ENCODE measurements around the gene FGGY.

The FGGY gene

GRCh38 chr1:59768792-59769735 lies 472.2 kb downstream of the FGGY start:
- in situ Hi-C loops (cut with MboI; ENCODE audit: low sequenced_read_pairs, unreplicated experiment), result loop anchor here (25.0 kb wide), 1 partner anchor 1257 kb away; no protein-coding TSS in a partner anchor
- TF ChIP-seq, protein P1, sequence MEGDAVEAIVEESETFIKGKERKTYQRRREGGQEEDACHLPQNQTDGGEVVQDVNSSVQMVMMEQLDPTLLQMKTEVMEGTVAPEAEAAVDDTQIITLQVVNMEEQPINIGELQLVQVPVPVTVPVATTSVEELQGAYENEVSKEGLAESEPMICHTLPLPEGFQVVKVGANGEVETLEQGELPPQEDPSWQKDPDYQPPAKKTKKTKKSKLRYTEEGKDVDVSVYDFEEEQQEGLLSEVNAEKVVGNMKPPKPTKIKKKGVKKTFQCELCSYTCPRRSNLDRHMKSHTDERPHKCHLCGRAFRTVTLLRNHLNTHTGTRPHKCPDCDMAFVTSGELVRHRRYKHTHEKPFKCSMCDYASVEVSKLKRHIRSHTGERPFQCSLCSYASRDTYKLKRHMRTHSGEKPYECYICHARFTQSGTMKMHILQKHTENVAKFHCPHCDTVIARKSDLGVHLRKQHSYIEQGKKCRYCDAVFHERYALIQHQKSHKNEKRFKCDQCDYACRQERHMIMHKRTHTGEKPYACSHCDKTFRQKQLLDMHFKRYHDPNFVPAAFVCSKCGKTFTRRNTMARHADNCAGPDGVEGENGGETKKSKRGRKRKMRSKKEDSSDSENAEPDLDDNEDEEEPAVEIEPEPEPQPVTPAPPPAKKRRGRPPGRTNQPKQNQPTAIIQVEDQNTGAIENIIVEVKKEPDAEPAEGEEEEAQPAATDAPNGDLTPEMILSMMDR (IDR thresholded peaks at IDR 0.05; ENCODE audit: borderline replicate concordance, control extremely low read depth, extremely low read depth, insufficient read depth, missing control alignments), result no peak
- no peak for DNase-seq (ENCODE audit: low spot score)

DNA sequence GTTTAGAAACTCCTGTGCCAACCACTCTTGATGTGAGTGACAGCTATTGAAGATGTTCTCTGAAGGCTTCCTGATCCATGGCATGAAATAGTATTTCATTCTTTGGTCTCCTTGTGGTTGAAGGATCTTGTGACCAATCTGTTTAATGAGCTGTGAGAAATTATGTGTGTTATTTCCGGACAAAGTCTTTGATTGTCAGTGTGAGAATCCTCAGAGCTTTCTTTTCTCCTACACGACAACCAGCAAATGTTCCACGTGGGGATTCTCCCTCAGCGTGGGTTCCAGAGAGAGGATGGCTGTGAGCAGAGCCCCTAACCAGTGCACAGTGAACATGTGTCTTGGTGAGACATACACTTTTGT lies 472.8 kb downstream of the FGGY start:
- TF ChIP-seq, protein P1 (IDR thresholded peaks at IDR 0.05; ENCODE audit: borderline replicate concordance, control extremely low read depth, extremely low read depth, insufficient read depth, missing control alignments), result no peak
- in situ Hi-C loops (cut with MboI; ENCODE audit: low sequenced_read_pairs, unreplicated experiment), result loop anchor here (25.0 kb wide), 1 partner anchor 1257 kb away; no protein-coding TSS in a partner anchor

DNA sequence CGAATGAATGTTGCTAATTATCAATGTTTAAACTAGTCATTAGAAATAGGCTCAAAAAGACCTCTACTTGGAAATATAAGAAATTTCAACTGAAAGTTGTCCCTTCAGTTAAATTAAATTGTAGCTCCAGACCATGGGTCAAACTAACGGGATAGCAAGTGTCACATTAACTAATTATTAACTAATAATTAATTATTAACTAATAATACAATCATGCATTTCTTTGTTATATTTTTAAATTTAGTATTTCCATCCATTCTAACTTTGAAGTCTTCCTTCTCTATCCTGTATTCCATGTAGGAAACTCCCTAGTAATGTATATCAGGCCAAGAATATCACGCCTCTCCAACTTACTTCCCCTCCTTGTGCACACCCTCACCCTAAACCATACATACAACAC lies 474.5 kb downstream of the FGGY start:
- DNase-seq (ENCODE audit: low spot score), result no peak
- in situ Hi-C loops (cut with MboI; ENCODE audit: low sequenced_read_pairs, unreplicated experiment), result loop anchor here (25.0 kb wide), 1 partner anchor 1259 kb away; no protein-coding TSS in a partner anchor
- TF ChIP-seq, protein P1 (IDR thresholded peaks at IDR 0.05; ENCODE audit: borderline replicate concordance, control extremely low read depth, extremely low read depth, insufficient read depth, missing control alignments), result no peak

More for the DNA sequence above, 472.8 kb downstream of the FGGY start:
- no peak for DNase-seq (ENCODE audit: low spot score)

DNA sequence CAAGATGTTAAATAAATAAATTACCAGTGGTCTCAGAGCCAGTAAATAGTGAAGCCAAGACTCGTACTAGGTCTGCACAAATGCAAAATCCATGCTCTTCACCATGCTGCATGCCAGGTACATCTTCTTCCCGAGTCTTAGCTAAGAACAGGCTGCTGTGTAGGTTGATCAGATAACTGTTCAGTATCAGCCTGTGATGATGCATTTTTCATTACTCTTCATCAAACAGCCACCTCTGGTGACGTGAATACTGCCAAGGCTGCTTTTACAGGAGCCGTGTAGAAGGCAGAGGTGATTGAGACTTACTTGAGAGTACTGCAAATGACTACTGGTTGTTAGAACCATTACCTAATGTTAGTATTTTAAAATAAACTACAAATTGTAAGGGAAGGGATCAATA lies 478.6 kb downstream of the FGGY start:
- in situ Hi-C loops (cut with MboI; ENCODE audit: low sequenced_read_pairs, unreplicated experiment), result no loop called here

DNA sequence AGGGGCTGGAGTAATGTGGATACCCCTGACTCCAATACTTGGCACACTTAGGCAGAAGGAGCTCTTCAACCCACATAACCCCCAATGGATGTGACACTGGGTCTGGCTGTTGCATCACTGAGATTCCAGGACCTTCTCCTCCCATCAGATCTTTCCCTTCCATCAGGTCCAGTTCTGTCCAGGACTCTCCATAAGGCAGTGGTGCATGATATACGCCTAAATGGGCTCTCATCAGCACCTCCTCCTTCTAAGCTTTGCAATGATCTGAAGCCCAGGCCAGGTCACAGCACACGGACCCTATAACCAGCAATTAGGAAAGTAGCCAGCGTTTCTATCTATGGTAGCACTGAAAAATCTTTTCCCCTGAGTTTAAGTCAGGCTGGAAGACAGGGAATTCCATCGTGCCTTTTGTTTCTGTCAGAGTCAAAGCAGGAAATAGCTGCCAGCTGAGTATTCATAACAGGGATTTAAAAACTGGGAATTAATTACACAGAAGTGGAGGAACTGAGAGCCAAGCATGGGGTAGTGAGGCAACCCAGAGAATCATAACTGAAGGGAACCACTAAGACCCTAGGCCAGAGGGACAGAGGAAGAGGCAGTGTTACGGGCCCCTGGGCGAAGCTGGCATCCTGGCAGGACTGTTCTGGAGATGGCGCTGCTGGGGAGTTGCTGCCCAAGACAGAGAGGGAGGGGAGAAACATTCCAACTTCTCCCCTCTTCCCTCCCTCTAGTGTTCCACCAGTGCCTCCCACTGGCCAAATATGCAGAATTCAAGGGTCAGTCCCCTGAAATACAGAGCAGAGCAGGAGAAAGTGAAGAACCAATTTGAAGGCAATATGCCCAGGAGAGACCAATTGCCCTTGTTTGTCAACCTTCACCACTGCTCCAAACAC lies 480.3 kb downstream of the FGGY start:
- no peak for DNase-seq (ENCODE audit: low spot score)
- in situ Hi-C loops (cut with MboI; ENCODE audit: low sequenced_read_pairs, unreplicated experiment), result no loop called here
- TF ChIP-seq, protein P1 (IDR thresholded peaks at IDR 0.05; ENCODE audit: borderline replicate concordance, control extremely low read depth, extremely low read depth, insufficient read depth, missing control alignments), result no peak

More for the DNA sequence above, 478.6 kb downstream of the FGGY start:
- no peak for DNase-seq (ENCODE audit: low spot score)
- TF ChIP-seq, protein P1 (IDR thresholded peaks at IDR 0.05; ENCODE audit: borderline replicate concordance, control extremely low read depth, extremely low read depth, insufficient read depth, missing control alignments), result no peak

DNA sequence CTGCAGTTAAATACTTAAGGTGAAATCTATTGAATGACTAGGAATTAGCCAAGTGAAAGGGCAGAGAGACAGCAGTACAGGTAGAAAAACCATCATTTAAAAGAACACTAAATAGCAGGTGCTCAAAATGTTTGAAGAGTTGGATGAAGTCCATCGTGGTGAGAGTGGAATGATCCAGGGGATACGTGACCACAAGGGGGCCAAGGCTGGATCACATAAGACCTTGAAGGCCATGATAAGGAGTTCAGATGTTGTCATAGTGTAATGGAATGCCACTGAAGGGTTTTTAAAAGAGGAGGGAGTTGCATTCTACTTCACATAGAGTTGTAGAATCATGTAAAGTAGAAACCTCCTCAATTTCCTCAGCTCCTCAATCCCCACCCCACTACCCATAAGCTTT lies 483.1 kb downstream of the FGGY start:
- in situ Hi-C loops (cut with MboI; ENCODE audit: low sequenced_read_pairs, unreplicated experiment), result no loop called here
- TF ChIP-seq, protein P1 (IDR thresholded peaks at IDR 0.05; ENCODE audit: borderline replicate concordance, control extremely low read depth, extremely low read depth, insufficient read depth, missing control alignments), result no peak
- DNase-seq (ENCODE audit: low spot score), result no peak

Data from GM13976 (cell line).